22Rv1 (cell line): Measurements from ENCODE around the gene WHAMM.

Experiments used
- H3K27ac ChIP-seq: fragments of 450-650 bp; 2 replicates; pipeline ENCODE4 v1.5.1; 2017
- CTCF ChIP-seq: fragments of 450-650 bp; IDR thresholded peaks from 2 replicates; pipeline ENCODE4 v1.5.1; 2017; ENCODE audit warnings: mild to moderate bottlenecking
- ZFX ChIP-seq: fragments of 450-650 bp; IDR thresholded peaks from 2 replicates; pipeline ENCODE4 v1.6.1; 2017; ENCODE audit warnings: antibody characterized with exemption, borderline replicate concordance

Gene WHAMM

DNA sequence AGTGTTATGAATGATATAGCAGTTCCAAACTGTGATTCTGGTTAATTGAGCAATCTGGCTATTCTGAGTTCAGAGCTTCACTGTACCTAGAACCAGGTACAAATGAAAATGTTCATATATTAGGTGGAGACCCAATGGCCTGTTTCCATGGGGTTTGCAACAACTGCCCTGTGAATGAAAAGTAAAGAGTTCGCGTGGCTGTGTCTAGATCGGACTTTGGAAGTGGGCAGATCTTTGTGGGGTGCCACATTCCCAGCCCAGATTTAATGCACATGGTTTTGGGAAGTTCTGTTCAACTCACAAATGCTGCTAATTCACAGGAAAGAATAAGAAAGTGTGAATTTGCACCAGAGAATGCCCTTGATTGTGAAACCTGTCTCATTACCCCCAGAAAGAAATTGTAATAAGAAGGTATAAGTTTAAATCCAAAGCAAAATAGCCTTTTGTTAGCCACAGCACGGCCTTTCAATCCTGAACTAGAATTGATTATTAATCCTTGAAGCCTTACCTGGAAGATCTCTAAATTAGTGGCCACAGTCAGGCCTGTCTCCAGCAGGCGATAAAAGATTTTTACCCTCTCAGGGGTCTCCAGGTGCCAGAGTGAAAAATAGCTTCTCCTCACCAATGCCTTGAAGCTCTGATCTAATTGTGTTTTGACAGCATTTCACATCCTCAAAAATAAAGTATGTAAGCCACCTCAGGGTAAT, 22.6 kb downstream of the WHAMM start:
- TF ChIP-seq ZFX = no peak
- no peak for TF ChIP-seq CTCF

DNA sequence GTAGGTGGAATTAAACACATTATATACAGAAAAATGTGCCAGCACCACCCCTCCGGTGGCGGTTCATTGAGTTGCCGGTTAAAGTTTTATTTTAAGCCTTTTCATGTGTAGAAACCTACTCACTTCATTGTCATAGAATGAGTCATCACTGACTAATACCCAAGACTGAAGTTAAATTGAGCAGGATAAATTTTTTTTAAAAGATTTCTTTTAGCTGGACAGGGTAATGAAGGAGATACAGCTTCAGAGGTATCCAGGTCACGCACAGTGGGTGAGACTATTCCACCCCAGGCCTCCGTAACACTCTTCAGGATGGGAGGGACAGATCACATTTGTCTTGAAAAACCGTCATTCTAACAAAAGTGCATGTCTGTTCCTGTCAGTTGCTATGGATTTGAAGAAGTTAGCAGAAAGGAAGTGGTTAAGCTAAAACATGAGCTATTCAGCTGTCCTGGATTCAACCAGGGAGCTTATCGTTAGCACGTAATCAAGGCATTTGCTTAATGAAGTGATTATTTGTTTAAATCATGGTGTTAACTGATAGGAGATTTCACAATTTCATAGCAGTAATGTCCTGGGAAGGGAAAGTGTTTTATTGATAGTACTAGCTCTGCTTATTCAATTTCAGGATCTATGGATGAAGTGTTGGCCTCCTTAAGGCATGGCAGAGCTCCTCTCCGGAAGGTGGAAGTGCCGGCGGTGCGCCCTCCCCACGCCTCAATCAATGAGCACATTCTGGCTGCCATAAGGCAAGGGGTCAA, 23.4 kb downstream of the WHAMM start:
- no peak for TF ChIP-seq ZFX
- no peak for TF ChIP-seq CTCF
- H3K27ac ChIP-seq = 0 out of 2 replicates have a peak overlapping the region, but pooled peaks have one; percentile 20

More for the DNA sequence above, 22.6 kb downstream of the WHAMM start:
- H3K27ac ChIP-seq = no peak overlapping the region; the same call in 1 of the 2 replicates

DNA sequence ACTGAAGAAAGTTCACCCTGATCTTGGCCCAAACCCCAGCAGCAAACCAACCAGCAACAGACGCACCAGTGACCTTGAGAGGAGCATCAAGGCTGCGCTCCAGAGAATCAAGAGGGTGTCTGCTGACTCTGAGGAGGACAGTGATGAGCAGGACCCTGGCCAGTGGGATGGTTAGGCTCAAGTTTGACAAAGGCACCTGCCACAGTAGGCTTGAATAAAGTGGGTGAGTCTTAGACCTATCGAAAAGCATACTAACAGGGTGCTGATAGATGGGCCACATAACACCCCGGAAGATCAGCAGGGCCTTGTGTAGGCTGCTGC, 23.9 kb downstream of the WHAMM start:
- TF ChIP-seq CTCF (no peak), ZFX (no peak)
- H3K27ac ChIP-seq = no peak overlapping the region

GRCh38 chr15:82835391-82835917, 26.0 kb downstream of the WHAMM start:
- H3K27ac ChIP-seq = no peak overlapping the region
- no peak for TF ChIP-seq CTCF
- TF ChIP-seq ZFX = no peak

- TF ChIP-seq CTCF = no peak
- TF ChIP-seq ZFX = no peak
Observed at GRCh38 chr15:82838096-82838735, 28.8 kb downstream of the WHAMM start.

GRCh38 chr15:82839136-82839535, 29.7 kb downstream of the WHAMM start:
- no peak overlapping the region for H3K27ac ChIP-seq
- no peak for TF ChIP-seq CTCF
- TF ChIP-seq ZFX = no peak

More at GRCh38 chr15:82838096-82838735, 28.8 kb downstream of the WHAMM start:
- H3K27ac ChIP-seq = no peak overlapping the region
